Measurements from ENCODE around the gene AGFG2. TPM values are rescaled to one million over a fixed set of nuclear protein-coding genes. Genes with fewer than 3 reads are reported as not detected.

AGFG2 gene
- total and polyA plus RNA-seq, 4 donors: 10.6 to 21.0 (median 17.2) TPM

DNA sequence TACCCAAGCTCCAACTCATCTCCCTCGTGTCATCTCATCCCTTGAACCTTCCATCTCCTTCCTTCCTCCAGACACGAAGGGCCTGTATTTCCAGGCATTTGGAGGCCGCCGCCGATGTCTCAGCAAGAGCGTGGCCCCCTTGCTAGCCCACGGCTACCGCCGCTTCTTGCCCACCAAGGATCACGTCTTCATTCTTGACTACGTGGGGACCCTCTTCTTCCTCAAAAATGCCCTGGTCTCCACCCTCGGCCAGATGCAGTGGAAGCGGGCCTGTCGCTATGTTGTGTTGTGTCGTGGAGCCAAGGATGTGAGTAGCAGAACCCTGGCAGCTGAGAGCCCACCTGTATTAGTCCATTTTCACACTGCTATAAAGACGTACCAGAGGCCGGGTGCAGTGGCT, 52.6 kb downstream of the AGFG2 start:
- Histone ChIP-seq H3K36me3 (ENCODE audit: control insufficient read depth, insufficient read depth, low read length) (no peaks in the 10 kb centered on the region), H3K4me1 (ENCODE audit: control insufficient read depth, insufficient read depth, low read length) (peaks cover 15% of the 10 kb centered on the region), H3K4me3 (ENCODE audit: low read depth, low read length) (no peak overlapping the region), H3K9me3 (ENCODE audit: control insufficient read depth, insufficient read depth, low read length) (no peaks in the 10 kb centered on the region), H3K27me3 (ENCODE audit: control insufficient read depth, insufficient read depth, low read length) (no peaks in the 10 kb centered on the region), H3K27ac (ENCODE audit: low read depth, low read length) (no peak overlapping the region)
- no peak for DNase-seq (ENCODE audit: low read depth in 4 of 6, low spot score in 6 of 6)
- WGBS (ENCODE audit: insufficient coverage): 93% methylated on average over 16 of the region's 17 CpGs

DNA sequence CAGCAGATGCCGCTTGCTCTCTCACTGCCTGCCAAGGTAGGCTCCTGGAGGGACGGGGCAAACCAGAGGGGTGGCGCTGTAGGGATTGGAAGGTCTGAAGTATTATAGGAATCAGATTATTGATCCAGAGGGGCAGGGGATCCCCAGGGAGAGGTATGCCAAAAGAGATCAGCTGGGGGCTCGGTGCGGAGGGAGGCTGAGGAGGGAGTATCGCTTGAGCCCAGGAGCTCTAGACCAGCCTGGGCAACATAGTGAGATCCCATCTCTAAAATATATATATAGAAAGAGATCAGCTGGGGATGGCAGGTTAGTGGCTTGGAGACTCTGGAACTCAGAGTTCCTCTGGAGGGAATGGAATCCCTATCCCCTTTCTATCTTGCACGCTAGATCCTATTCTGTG, 56.2 kb downstream of the AGFG2 start:
- H3K4me1 ChIP-seq (ENCODE audit: control insufficient read depth, insufficient read depth, low read length): peaks cover under 1% of the 10 kb centered on the region
- no peak overlapping the region for H3K27ac ChIP-seq (ENCODE audit: low read depth, low read length)
- H3K27me3 ChIP-seq (ENCODE audit: control insufficient read depth, insufficient read depth, low read length): no peaks in the 10 kb centered on the region
- H3K36me3 ChIP-seq (ENCODE audit: control insufficient read depth, insufficient read depth, low read length): no peaks in the 10 kb centered on the region
- no peak overlapping the region for H3K4me3 ChIP-seq (ENCODE audit: low read depth, low read length)
- H3K9me3 ChIP-seq (ENCODE audit: control insufficient read depth, insufficient read depth, low read length): no peaks in the 10 kb centered on the region
- 95% methylated on average over 4 of the region's 7 CpGs for WGBS (ENCODE audit: insufficient coverage)
- DNase-seq (ENCODE audit: low read depth in 4 of 6, low spot score in 6 of 6): no peak

DNA sequence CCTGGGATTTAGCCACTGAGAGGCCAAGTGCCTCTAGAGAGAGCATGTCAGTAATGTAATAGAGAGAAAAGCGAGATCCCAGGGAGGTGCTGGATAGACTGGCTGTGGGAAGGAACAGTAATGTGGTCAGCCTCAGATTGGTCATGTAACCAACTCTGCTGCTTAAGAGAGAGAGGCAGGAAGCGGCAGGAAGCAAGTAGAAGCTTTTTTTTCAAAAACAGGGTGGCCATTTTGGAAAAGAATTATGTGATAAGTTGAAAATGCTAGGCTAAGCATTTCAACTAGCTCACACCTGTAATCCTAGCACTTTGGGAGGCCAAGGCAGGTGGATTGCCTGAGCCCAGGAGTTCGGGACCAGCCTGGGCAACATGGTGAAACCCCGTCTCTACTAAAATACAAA, 59.4 kb downstream of the AGFG2 start:
- H3K4me1 ChIP-seq (ENCODE audit: control insufficient read depth, insufficient read depth, low read length): peaks cover 14% of the 10 kb centered on the region
- H3K4me3 ChIP-seq (ENCODE audit: low read depth, low read length): no peak overlapping the region
- no peak for DNase-seq (ENCODE audit: low read depth in 4 of 6, low spot score in 6 of 6)
- WGBS (ENCODE audit: insufficient coverage): 94% methylated on average over 1 of the region's 4 CpGs
- no peak overlapping the region for H3K27ac ChIP-seq (ENCODE audit: low read depth, low read length)
- H3K9me3 ChIP-seq (ENCODE audit: control insufficient read depth, insufficient read depth, low read length): no peaks in the 10 kb centered on the region
- peaks cover 4% of the 10 kb centered on the region for H3K36me3 ChIP-seq (ENCODE audit: control insufficient read depth, insufficient read depth, low read length)
- H3K27me3 ChIP-seq (ENCODE audit: control insufficient read depth, insufficient read depth, low read length): no peaks in the 10 kb centered on the region

DNA sequence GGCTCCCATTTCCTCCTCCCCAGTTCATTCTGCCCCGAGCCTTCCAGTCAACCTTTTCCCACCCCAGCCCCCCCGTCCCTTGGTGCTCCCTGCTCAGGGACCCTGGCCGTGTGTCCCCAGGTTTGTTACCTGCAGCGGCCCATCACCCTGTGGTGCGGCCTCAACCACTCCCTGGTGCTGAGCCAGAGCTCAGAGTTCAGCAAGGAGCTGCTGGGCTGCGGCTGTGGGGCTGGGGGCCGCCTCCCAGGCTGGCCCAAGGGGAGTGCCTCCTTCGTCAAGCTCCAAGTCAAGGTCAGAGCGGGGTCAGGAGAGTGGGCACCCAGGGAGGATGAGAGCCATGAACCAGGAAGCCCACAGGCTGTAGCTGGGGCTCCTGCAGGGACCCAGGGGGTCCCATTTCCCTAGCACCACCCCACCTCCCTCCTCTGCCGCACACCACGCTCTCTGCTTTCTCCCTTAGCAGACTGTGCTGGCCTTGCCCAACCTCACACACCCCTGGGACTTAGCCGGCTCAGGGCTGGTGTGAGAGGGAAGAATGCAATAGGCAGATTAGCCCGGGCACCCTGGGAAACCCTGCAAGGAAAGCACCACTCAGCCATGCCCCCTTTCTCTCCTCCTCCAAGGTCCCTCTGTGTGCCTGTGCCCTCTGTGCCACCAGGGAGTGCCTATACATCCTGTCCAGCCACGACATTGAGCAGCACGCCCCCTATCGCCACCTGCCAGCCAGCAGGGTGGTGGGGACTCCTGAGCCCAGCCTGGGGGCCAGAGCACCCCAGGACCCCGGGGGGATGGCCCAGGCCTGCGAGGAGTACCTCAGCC, 61.1 kb downstream of the AGFG2 start:
- H3K27me3 ChIP-seq (ENCODE audit: control insufficient read depth, insufficient read depth, low read length): peaks cover 6% of the 10 kb centered on the region
- DNase-seq (ENCODE audit: low read depth in 4 of 6, low spot score in 6 of 6): no peak
- WGBS (ENCODE audit: insufficient coverage): 75% methylated on average over 15 of the region's 18 CpGs
- H3K27ac ChIP-seq (ENCODE audit: low read depth, low read length): no peak overlapping the region
- H3K4me1 ChIP-seq (ENCODE audit: control insufficient read depth, insufficient read depth, low read length): peaks cover 29% of the 10 kb centered on the region
- H3K4me3 ChIP-seq (ENCODE audit: low read depth, low read length): no peak overlapping the region
- H3K9me3 ChIP-seq (ENCODE audit: control insufficient read depth, insufficient read depth, low read length): no peaks in the 10 kb centered on the region
- H3K36me3 ChIP-seq (ENCODE audit: control insufficient read depth, insufficient read depth, low read length): peaks cover 4% of the 10 kb centered on the region

DNA sequence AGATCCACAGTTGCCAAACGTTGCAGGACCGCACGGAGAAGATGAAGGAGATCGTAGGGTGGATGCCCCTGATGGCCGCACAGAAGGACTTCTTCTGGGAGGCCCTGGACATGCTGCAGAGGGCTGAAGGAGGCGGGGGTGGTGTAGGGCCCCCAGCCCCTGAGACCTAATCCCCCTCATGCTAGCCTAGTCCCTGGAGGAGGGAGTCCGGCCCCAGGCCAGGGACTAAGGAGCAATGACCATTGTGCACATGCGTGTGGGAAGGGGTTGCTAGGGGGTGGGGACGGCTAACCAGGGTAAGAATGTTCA, 61.7 kb downstream of the AGFG2 start:
- H3K4me1 ChIP-seq (ENCODE audit: control insufficient read depth, insufficient read depth, low read length): peaks cover 35% of the 10 kb centered on the region
- no peak for DNase-seq (ENCODE audit: low read depth in 4 of 6, low spot score in 6 of 6)
- peaks cover 10% of the 10 kb centered on the region for H3K27me3 ChIP-seq (ENCODE audit: control insufficient read depth, insufficient read depth, low read length)
- H3K27ac ChIP-seq (ENCODE audit: low read depth, low read length): no peak overlapping the region
- H3K36me3 ChIP-seq (ENCODE audit: control insufficient read depth, insufficient read depth, low read length): peaks cover 4% of the 10 kb centered on the region
- no peaks in the 10 kb centered on the region for H3K9me3 ChIP-seq (ENCODE audit: control insufficient read depth, insufficient read depth, low read length)
- WGBS (ENCODE audit: insufficient coverage): 86% methylated on average over 3 of the region's 9 CpGs
- H3K4me3 ChIP-seq (ENCODE audit: low read depth, low read length): no peak overlapping the region

DNA sequence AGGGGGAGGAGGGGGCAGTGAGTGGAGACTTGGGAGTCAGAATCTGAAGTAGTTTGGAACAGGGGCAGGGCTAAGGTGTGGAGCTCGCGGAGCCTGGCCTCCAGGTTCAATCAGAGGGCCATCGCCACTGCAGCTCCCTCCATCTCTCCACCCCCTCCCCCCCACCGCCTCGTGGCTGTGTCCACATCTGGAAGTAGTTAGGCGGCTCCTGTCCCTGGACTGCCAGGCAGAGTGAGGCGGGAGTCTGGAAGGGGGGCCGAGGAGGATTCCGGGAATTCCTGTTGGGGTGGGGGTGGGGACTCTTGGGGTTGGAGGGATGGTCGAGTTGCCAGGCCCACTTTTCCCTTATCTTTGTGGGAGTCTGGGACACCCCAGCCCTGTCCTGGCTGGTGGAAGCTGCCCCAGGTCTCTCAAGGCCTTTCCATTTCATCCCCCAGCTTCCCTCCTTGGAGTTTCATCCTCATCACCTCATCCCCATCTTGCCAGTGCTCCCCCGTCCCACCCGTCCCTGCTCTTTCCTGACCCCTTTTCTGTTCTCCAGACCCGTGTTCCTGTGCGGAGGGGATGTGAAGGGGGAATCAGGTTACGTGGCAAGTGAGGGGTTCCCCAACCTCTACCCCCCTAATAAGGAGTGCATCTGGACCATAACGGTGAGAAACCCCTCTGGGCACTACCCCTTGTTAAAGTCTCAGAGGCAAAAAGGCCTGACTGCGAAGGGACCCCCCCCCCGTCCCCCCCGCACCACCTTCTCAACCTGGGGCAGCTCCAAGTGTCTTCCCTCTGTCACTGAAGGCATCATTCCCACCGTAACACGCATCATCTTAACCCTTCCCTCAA, 64.1 kb downstream of the AGFG2 start:
- Histone ChIP-seq H3K36me3 (ENCODE audit: control insufficient read depth, insufficient read depth, low read length) (peaks cover 8% of the 10 kb centered on the region), H3K9me3 (ENCODE audit: control insufficient read depth, insufficient read depth, low read length) (no peaks in the 10 kb centered on the region), H3K4me3 (ENCODE audit: low read depth, low read length) (peak overlapping the region; percentile 66), H3K27ac (ENCODE audit: low read depth, low read length) (peak overlapping the region; percentile 71), H3K4me1 (ENCODE audit: control insufficient read depth, insufficient read depth, low read length) (peaks cover 41% of the 10 kb centered on the region), H3K27me3 (ENCODE audit: control insufficient read depth, insufficient read depth, low read length) (peaks cover 12% of the 10 kb centered on the region)
- DNase-seq (ENCODE audit: low read depth in 4 of 6, low spot score in 6 of 6): peak in 1 of 6 donors; percentile 71
- 16% methylated on average over 7 of the region's 21 CpGs for WGBS (ENCODE audit: insufficient coverage)

DNA sequence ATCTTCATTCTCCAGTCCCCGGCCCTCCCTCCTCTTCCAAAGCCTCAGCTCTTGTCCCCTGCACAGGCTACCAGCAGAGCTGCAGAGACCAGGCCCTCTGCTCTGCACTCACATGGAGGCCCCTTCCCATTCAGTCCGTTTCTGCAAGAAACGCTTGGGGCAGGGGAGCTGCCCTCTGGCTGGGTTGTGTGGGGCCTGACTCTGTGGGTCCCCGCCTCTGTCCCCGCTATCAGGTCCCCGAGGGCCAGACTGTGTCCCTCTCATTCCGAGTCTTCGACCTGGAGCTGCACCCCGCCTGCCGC, 64.7 kb downstream of the AGFG2 start:
- Histone ChIP-seq H3K27ac (ENCODE audit: low read depth, low read length) (peak overlapping the region; percentile 71), H3K36me3 (ENCODE audit: control insufficient read depth, insufficient read depth, low read length) (peaks cover 10% of the 10 kb centered on the region), H3K4me3 (ENCODE audit: low read depth, low read length) (peak overlapping the region; percentile 66), H3K27me3 (ENCODE audit: control insufficient read depth, insufficient read depth, low read length) (peaks cover 12% of the 10 kb centered on the region), H3K9me3 (ENCODE audit: control insufficient read depth, insufficient read depth, low read length) (no peaks in the 10 kb centered on the region), H3K4me1 (ENCODE audit: control insufficient read depth, insufficient read depth, low read length) (peaks cover 41% of the 10 kb centered on the region)
- 7% methylated on average over 10 of the region's 10 CpGs for WGBS (ENCODE audit: insufficient coverage)
- peak in 1 of 6 donors; percentile 51 for DNase-seq (ENCODE audit: low read depth in 4 of 6, low spot score in 6 of 6)

DNA sequence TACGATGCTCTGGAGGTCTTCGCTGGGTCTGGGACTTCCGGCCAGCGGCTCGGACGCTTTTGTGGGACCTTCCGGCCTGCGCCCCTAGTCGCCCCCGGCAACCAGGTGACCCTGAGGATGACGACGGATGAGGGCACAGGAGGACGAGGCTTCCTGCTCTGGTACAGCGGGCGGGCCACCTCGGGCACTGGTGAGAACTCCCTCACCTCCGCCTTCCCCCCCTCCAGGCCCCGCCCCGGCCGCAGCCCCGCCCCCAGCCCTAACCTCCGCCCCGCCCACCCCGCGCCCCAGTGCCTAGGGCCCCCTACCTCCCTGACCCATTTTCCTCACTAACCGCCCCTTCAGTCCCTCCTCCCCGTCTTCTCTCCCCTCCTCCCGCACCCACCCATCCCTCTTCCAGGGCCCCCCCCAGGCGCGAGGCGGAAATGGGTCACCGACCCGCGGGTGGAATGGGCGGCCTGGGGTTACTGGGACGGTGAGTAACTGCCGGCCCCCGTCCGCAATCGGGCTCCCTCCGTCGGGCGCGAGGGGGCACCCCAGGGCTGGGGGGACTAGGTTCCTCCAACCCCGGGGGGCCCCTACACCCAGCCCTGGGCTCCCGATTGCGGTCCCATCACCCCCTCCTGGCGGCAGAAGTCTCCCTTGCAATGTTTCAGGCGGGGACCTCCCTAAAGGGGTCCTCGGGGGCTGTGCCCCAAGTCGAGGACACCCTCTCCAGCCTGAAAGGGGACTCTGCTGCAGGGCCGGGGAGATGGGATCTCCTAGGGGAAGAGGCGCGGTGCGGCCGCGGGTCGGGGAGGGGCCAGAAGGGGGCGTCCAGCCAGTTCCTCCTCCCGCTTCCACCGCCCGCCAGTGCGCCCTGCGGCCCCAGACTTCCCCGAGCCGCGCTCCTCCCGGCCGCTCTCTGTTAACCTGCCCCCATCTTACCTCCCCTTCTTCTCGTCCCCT, 65.3 kb downstream of the AGFG2 start:
- H3K27ac ChIP-seq (ENCODE audit: low read depth, low read length): peak overlapping the region; percentile 73
- no peaks in the 10 kb centered on the region for H3K9me3 ChIP-seq (ENCODE audit: control insufficient read depth, insufficient read depth, low read length)
- H3K4me3 ChIP-seq (ENCODE audit: low read depth, low read length): peak overlapping the region; percentile 66
- peaks cover 41% of the 10 kb centered on the region for H3K4me1 ChIP-seq (ENCODE audit: control insufficient read depth, insufficient read depth, low read length)
- under 1% methylated on average over 56 of the region's 70 CpGs for WGBS (ENCODE audit: insufficient coverage)
- H3K27me3 ChIP-seq (ENCODE audit: control insufficient read depth, insufficient read depth, low read length): peaks cover 12% of the 10 kb centered on the region
- peak in 2 of 6 donors; percentile 77 to 78 for DNase-seq (ENCODE audit: low read depth in 4 of 6, low spot score in 6 of 6)
- peaks cover 10% of the 10 kb centered on the region for H3K36me3 ChIP-seq (ENCODE audit: control insufficient read depth, insufficient read depth, low read length)
